Measurements from ENCODE around the gene THOC5.

The THOC5 gene

GRCh38 chr22:29503811-29504372, 49.7 kb downstream of the THOC5 start:
- DNase-seq = no peak

- DNase-seq = no peak
Observed at GRCh38 chr22:29499852-29500251, 53.7 kb downstream of the THOC5 start.

- no peak for DNase-seq
Observed at GRCh38 chr22:29493636-29494035, 59.9 kb downstream of the THOC5 start.

- DNase-seq = no peak
Observed at GRCh38 chr22:29491012-29491411, 62.5 kb downstream of the THOC5 start.

- DNase-seq = peak; percentile 50
Observed at GRCh38 chr22:29489127-29489780, 64.3 kb downstream of the THOC5 start.

- no peak for DNase-seq
Observed at GRCh38 chr22:29487426-29487986, 66.1 kb downstream of the THOC5 start.

- no peak for DNase-seq
Observed at GRCh38 chr22:29485448-29485847, 68.1 kb downstream of the THOC5 start.

GRCh38 chr22:29484642-29485041, 68.9 kb downstream of the THOC5 start:
- DNase-seq = no peak

GRCh38 chr22:29483254-29483653, 70.3 kb downstream of the THOC5 start:
- DNase-seq = no peak

GRCh38 chr22:29482726-29483125, 70.8 kb downstream of the THOC5 start:
- no peak for DNase-seq

- no peak for DNase-seq
Observed at GRCh38 chr22:29482253-29482652, 71.3 kb downstream of the THOC5 start.

- DNase-seq = no peak
Observed at GRCh38 chr22:29481265-29482000, 72.1 kb downstream of the THOC5 start.

GRCh38 chr22:29480512-29481264, 72.9 kb downstream of the THOC5 start:
- DNase-seq = no peak

GRCh38 chr22:29480262-29480511, 73.4 kb downstream of the THOC5 start:
- DNase-seq = no peak

GRCh38 chr22:29479417-29480261, 73.9 kb downstream of the THOC5 start, which contains the start of gene NEFH:
Gene NEFH (plus strand): TSS chr22:29480218. CDS start chr22:29480263, 45 bp downstream.
- DNase-seq = no peak

GRCh38 chr22:29478326-29479276, 75.0 kb downstream of the THOC5 start:
- no peak for DNase-seq

GRCh38 chr22:29477723-29478318, 75.7 kb downstream of the THOC5 start:
- DNase-seq = no peak

GRCh38 chr22:29476116-29476515, 77.4 kb downstream of the THOC5 start:
- no peak for DNase-seq

- no peak for DNase-seq
Observed at GRCh38 chr22:29475550-29475949, 78.0 kb downstream of the THOC5 start.

- no peak for DNase-seq
Observed at GRCh38 chr22:29473001-29473400, 80.6 kb downstream of the THOC5 start.

Data from GF-D8 (cell line).